ENCODE data around the gene FBRSL1. TPM values are rescaled to one million over a fixed set of nuclear protein-coding genes. Genes with fewer than 3 reads are reported as not detected.

FBRSL1 gene
- polyA plus RNA-seq, 1 donor: 57.1 TPM

GRCh38 chr12:132484891-132485441, 5.0 kb upstream of the FBRSL1 start:
- no peak for DNase-seq
- H3K4me1 ChIP-seq (ENCODE audit: control insufficient read depth, insufficient read depth, low read length): peaks cover 5% of the 10 kb centered on the region
- H3K4me3 ChIP-seq (ENCODE audit: low read length): no peak overlapping the region
- H3K9me3 ChIP-seq (ENCODE audit: control insufficient read depth, low read depth, low read length): no peaks in the 10 kb centered on the region
- WGBS (ENCODE audit: insufficient coverage, low lambda C conversion rate): no CpG with 5 or more reads among the region's 16 CpGs
- no peak overlapping the region for H3K27ac ChIP-seq (ENCODE audit: low read length)
- H3K36me3 ChIP-seq (ENCODE audit: control insufficient read depth, insufficient read depth, low read length): no peaks in the 10 kb centered on the region
- H3K27me3 ChIP-seq (ENCODE audit: control insufficient read depth, insufficient read depth, low read length): peaks cover 19% of the 10 kb centered on the region

DNA sequence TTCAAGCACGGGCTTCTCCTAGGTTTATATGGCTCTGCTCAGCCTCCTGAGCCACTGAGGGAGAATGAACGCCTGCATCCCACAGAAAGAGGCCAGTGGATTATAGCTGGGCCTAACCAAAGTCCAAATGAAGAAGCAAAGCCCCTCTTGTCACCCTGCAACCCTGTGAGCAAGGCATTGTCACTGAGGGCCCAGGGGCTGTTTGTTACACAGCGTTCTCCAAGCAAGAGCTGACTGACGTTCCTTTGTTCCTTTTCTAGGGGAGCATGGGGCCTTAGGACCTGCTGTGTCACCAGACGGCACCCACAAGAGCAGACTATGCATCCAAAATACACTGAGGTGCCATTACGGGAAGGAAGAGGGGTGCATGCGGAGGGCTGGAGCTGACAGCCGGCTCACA, 4.3 kb upstream of the FBRSL1 start:
- no CpG with 5 or more reads among the region's 8 CpGs for WGBS (ENCODE audit: insufficient coverage, low lambda C conversion rate)
- H3K4me1 ChIP-seq (ENCODE audit: control insufficient read depth, insufficient read depth, low read length): peaks cover 5% of the 10 kb centered on the region
- H3K27me3 ChIP-seq (ENCODE audit: control insufficient read depth, insufficient read depth, low read length): peaks cover 19% of the 10 kb centered on the region
- H3K4me3 ChIP-seq (ENCODE audit: low read length): no peak overlapping the region
- no peak overlapping the region for H3K27ac ChIP-seq (ENCODE audit: low read length)
- no peaks in the 10 kb centered on the region for H3K36me3 ChIP-seq (ENCODE audit: control insufficient read depth, insufficient read depth, low read length)
- H3K9me3 ChIP-seq (ENCODE audit: control insufficient read depth, low read depth, low read length): no peaks in the 10 kb centered on the region
- no peak for DNase-seq

GRCh38 chr12:132486168-132486567, 3.8 kb upstream of the FBRSL1 start:
- no peak for DNase-seq
- no CpG with 5 or more reads among the region's 8 CpGs for WGBS (ENCODE audit: insufficient coverage, low lambda C conversion rate)
- H3K4me1 ChIP-seq (ENCODE audit: control insufficient read depth, insufficient read depth, low read length): peaks cover 5% of the 10 kb centered on the region
- no peaks in the 10 kb centered on the region for H3K36me3 ChIP-seq (ENCODE audit: control insufficient read depth, insufficient read depth, low read length)
- H3K27ac ChIP-seq (ENCODE audit: low read length): no peak overlapping the region
- peaks cover 17% of the 10 kb centered on the region for H3K27me3 ChIP-seq (ENCODE audit: control insufficient read depth, insufficient read depth, low read length)
- no peaks in the 10 kb centered on the region for H3K9me3 ChIP-seq (ENCODE audit: control insufficient read depth, low read depth, low read length)
- H3K4me3 ChIP-seq (ENCODE audit: low read length): no peak overlapping the region

DNA sequence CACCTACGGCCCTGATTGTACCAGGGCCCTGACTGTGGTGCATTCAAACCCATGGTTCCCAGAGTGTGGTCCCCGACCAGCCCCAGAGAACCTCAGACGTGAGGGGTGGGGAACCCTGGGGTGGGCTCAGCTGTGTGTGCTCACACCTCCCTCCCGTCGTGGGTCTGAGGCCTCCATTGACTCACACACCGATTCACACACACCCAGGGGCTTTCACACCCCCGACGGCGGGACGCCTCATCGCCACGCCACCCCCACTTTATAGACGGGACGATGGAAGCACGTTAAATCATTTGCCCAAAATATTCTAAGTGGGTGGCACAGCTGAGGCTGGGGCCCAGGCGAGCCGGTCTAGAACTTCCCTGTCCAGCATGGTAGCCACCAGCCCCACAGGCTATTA, 3.4 kb upstream of the FBRSL1 start:
- no peak for DNase-seq
- no CpG with 5 or more reads among the region's 17 CpGs for WGBS (ENCODE audit: insufficient coverage, low lambda C conversion rate)
- peaks cover 17% of the 10 kb centered on the region for H3K27me3 ChIP-seq (ENCODE audit: control insufficient read depth, insufficient read depth, low read length)
- H3K4me1 ChIP-seq (ENCODE audit: control insufficient read depth, insufficient read depth, low read length): peaks cover 8% of the 10 kb centered on the region
- no peaks in the 10 kb centered on the region for H3K9me3 ChIP-seq (ENCODE audit: control insufficient read depth, low read depth, low read length)
- H3K27ac ChIP-seq (ENCODE audit: low read length): no peak overlapping the region
- no peak overlapping the region for H3K4me3 ChIP-seq (ENCODE audit: low read length)
- no peaks in the 10 kb centered on the region for H3K36me3 ChIP-seq (ENCODE audit: control insufficient read depth, insufficient read depth, low read length)

GRCh38 chr12:132487311-132487741, 2.6 kb upstream of the FBRSL1 start:
- Histone ChIP-seq H3K4me3 (ENCODE audit: low read length) (no peak overlapping the region), H3K27me3 (ENCODE audit: control insufficient read depth, insufficient read depth, low read length) (peaks cover 13% of the 10 kb centered on the region), H3K36me3 (ENCODE audit: control insufficient read depth, insufficient read depth, low read length) (no peaks in the 10 kb centered on the region), H3K27ac (ENCODE audit: low read length) (no peak overlapping the region), H3K4me1 (ENCODE audit: control insufficient read depth, insufficient read depth, low read length) (peaks cover 15% of the 10 kb centered on the region), H3K9me3 (ENCODE audit: control insufficient read depth, low read depth, low read length) (no peaks in the 10 kb centered on the region)
- no peak for DNase-seq
- WGBS (ENCODE audit: insufficient coverage, low lambda C conversion rate): no CpG with 5 or more reads among the region's 14 CpGs

DNA sequence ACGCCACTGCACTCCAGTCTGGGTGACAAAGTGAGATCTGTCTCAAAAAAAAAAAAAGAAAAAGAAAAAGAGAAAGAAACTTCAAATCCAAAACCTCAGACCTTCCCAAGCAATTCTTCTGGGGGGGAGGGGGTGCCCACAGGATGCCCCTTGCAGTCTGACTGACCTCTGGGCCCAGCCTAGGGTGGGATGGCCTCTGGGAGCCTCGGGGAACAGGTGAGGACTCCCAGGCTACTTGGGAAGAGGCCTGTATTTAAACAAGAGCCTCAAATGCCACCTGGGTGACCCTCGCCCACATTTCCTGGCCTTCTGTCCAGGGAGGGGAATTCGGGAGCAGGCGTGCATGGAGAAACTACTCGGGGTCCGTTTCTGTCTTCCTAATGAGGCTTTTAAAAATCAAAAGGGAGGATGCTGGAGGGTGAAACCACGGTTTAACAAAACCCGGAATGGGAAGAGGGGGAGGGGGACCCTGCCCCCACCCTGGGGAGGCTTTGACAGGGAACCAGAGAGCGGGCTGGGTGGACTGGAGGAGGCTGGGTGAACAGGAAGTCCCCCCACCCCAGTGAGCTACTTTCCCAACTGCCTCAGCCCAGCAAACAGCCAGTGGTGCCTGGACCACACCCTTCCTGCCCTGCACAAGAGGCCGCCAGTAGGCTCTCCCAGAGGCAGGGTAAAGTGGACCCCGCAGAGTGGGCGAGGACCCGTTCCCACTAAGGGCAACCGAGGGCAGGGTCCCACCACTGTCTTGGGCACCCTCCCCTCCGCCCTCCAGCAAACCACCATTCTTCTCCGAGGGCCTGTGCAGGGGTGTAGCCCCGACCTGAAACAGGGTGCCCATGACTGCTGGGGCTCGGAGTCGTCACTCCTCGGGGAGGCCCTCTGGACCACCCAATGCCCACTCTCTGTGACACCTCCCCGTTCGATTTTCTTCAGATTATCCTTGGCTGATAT, 1.5 kb upstream of the FBRSL1 start:
- Histone ChIP-seq H3K4me1 (ENCODE audit: control insufficient read depth, insufficient read depth, low read length) (peaks cover 25% of the 10 kb centered on the region), H3K36me3 (ENCODE audit: control insufficient read depth, insufficient read depth, low read length) (peaks cover 2% of the 10 kb centered on the region), H3K9me3 (ENCODE audit: control insufficient read depth, low read depth, low read length) (no peaks in the 10 kb centered on the region), H3K4me3 (ENCODE audit: low read length) (peak overlapping the region; percentile 37), H3K27me3 (ENCODE audit: control insufficient read depth, insufficient read depth, low read length) (peaks cover 7% of the 10 kb centered on the region), H3K27ac (ENCODE audit: low read length) (no peak overlapping the region)
- DNase-seq: peak in 1 of 2 donors; percentile 63
- WGBS (ENCODE audit: insufficient coverage, low lambda C conversion rate): no CpG with 5 or more reads among the region's 23 CpGs

- H3K4me1 ChIP-seq (ENCODE audit: control insufficient read depth, insufficient read depth, low read length): peaks cover 32% of the 10 kb centered on the region
- peak overlapping the region; percentile 37 for H3K4me3 ChIP-seq (ENCODE audit: low read length)
- peaks cover 7% of the 10 kb centered on the region for H3K27me3 ChIP-seq (ENCODE audit: control insufficient read depth, insufficient read depth, low read length)
- peaks cover 2% of the 10 kb centered on the region for H3K36me3 ChIP-seq (ENCODE audit: control insufficient read depth, insufficient read depth, low read length)
- no peaks in the 10 kb centered on the region for H3K9me3 ChIP-seq (ENCODE audit: control insufficient read depth, low read depth, low read length)
- no CpG with 5 or more reads among the region's 46 CpGs for WGBS (ENCODE audit: insufficient coverage, low lambda C conversion rate)
- DNase-seq: peak; percentile 34 to 62
- H3K27ac ChIP-seq (ENCODE audit: low read length): no peak overlapping the region
These were observed 811 bp upstream of the FBRSL1 start for GRCh38 chr12:132489078-132489601.

GRCh38 chr12:132490422-132491137, 629 bp downstream of the FBRSL1 start:
- Histone ChIP-seq H3K9me3 (ENCODE audit: control insufficient read depth, low read depth, low read length) (no peaks in the 10 kb centered on the region), H3K4me3 (ENCODE audit: low read length) (peak overlapping the region; percentile 81), H3K36me3 (ENCODE audit: control insufficient read depth, insufficient read depth, low read length) (peaks cover 5% of the 10 kb centered on the region), H3K4me1 (ENCODE audit: control insufficient read depth, insufficient read depth, low read length) (peaks cover 47% of the 10 kb centered on the region), H3K27me3 (ENCODE audit: control insufficient read depth, insufficient read depth, low read length) (peaks cover 4% of the 10 kb centered on the region), H3K27ac (ENCODE audit: low read length) (peak overlapping the region; percentile 28)
- WGBS (ENCODE audit: insufficient coverage, low lambda C conversion rate): no CpG with 5 or more reads among the region's 110 CpGs
- DNase-seq: peak; percentile 24 to 51

DNA sequence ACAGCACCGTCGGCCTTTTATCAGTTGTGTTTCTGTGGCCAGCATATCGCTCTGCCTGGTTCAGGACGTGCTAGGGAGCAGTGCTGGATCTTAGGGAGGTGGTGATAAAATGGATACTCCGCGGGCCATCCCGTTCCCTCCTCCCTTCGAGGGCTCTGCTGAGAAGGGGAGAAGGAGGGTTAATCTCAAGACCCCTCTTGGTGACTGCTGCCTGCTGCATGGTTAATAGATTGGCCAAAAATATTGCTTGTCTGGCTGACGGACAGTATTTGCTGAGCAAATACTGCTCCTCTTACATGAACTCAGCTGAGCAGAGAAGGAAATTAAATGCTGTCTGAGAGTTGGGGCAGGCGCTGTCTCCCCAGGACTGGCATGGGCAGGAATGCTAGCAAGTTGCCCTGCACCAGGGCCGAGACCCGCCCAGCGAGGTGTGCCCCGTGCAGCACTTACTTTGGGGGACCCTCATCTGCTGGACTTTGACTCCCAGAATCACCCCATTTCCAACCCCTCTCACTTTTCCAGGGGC, 1.2 kb downstream of the FBRSL1 start:
- DNase-seq: no peak
- Histone ChIP-seq H3K4me1 (ENCODE audit: control insufficient read depth, insufficient read depth, low read length) (peaks cover 48% of the 10 kb centered on the region), H3K27me3 (ENCODE audit: control insufficient read depth, insufficient read depth, low read length) (no peaks in the 10 kb centered on the region), H3K27ac (ENCODE audit: low read length) (peak overlapping the region; percentile 28), H3K4me3 (ENCODE audit: low read length) (peak overlapping the region; percentile 81), H3K36me3 (ENCODE audit: control insufficient read depth, insufficient read depth, low read length) (peaks cover 5% of the 10 kb centered on the region), H3K9me3 (ENCODE audit: control insufficient read depth, low read depth, low read length) (no peaks in the 10 kb centered on the region)
- no CpG with 5 or more reads among the region's 14 CpGs for WGBS (ENCODE audit: insufficient coverage, low lambda C conversion rate)
